Breast epithelium (tissue), 3 donors: ENCODE data around the gene SPATA19.

ENCODE experiments used
- CTCF ChIP-seq, 3 donors: fragments of 450-650 bp; IDR thresholded peaks; one replicate each; pipeline ENCODE4 v1.5.1; 2016 to 2017; ENCODE audit warnings: antibody characterized with exemption in 3 of 3, mild to moderate bottlenecking in 3 of 3, moderate library complexity in 3 of 3
- POLR2A ChIP-seq: fragments of 450-650 bp; IDR thresholded peaks from one replicate; pipeline ENCODE4 v1.6.1; 2016; ENCODE audit warnings: antibody characterized with exemption, mild to moderate bottlenecking, moderate library complexity
- POLR2AphosphoS5 ChIP-seq, 3 donors: sonication (generic); formaldehyde crosslinking; IDR thresholded peaks; one replicate each; pipeline ENCODE4 v1.6.1; 2017; ENCODE audit warnings: antibody characterized with exemption in 3 of 3

DNA sequence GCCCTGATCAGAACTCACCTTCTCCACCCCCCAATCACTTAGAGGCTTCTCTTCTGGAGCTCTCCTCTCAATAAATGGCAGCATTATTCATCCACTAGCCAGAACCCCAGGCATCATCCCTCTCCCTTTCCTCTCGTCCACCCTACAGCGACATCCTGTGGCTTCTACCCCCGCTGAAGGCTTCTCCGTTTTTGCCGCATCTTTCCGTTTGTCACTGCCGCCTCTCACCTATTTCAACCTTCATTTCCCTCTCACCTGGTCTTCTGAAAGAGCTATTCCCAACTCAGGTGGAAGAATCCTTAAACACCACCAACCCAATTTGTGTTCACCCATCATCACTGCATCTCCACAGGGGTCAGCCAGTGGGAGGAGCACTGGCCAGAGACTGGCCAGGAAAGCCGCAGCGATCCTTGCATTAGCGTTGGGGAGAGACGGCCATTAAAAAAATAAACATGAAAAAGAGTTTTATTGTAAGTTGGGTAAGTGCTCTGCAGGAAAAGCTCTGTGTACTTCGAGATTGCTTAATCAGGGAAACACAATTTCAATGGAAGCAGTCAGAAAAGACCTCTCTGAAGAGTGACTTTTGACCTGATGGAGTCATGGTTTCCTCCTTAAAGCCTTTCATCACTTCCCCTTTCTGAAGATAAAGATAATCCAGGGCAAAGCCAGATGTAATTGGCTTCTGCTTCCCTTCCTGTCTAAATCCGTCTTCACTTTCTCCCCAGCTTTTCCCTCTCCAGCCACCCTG is 36.7 kb downstream of the SPATA19 start:
- TF ChIP-seq POLR2A (no peak), CTCF (IDR thresholded peaks at IDR 0.05) (no peak), POLR2AphosphoS5 (IDR thresholded peaks at IDR 0.05) (no peak)
